ENCODE measurements around the gene NEURL3. TPM values are rescaled to one million over a fixed set of nuclear protein-coding genes. Genes with fewer than 3 reads are reported as not detected.

Gene NEURL3
- total RNA-seq, 1 donor from 2014 or later, result not detected

DNA sequence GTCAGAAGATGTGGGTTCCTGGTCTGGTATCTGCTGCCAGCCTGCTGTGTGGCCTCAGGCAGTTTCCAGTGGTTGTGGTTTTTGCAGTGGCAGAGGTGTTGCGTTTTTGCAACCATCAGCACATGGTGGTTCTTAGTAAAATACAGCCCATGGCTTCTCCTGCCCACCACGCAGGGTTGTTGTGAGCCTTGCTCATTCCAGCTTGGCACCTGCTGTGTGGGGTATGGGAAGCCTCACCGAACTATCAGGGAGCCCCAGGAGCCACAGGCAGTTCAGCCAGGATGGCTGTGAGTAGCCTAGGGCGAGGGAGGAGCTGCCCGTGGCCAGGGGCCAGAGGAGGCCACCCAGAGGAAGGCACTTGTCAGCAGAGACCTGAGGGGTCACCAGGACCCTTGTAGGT lies 41.2 kb upstream of the NEURL3 start:
- H3K36me3 Mint-ChIP-seq (ENCODE audit: unreplicated experiment), result peaks cover 30% of the 10 kb centered on the region
- H3K27ac Mint-ChIP-seq (ENCODE audit: unreplicated experiment), result no peak overlapping the region
- no peak for DNase-seq (ENCODE audit: extremely low spot score, unreplicated experiment)
- H3K4me1 Mint-ChIP-seq (ENCODE audit: unreplicated experiment), result peaks cover 26% of the 10 kb centered on the region
- H3K27me3 Mint-ChIP-seq (ENCODE audit: unreplicated experiment), result no peaks in the 10 kb centered on the region
- H3K9me3 Mint-ChIP-seq (ENCODE audit: unreplicated experiment), result no peaks in the 10 kb centered on the region
- H3K4me3 Mint-ChIP-seq (ENCODE audit: unreplicated experiment), result no peak overlapping the region
- no peak for TF ChIP-seq CTCF (IDR thresholded peaks at IDR 0.05)

DNA sequence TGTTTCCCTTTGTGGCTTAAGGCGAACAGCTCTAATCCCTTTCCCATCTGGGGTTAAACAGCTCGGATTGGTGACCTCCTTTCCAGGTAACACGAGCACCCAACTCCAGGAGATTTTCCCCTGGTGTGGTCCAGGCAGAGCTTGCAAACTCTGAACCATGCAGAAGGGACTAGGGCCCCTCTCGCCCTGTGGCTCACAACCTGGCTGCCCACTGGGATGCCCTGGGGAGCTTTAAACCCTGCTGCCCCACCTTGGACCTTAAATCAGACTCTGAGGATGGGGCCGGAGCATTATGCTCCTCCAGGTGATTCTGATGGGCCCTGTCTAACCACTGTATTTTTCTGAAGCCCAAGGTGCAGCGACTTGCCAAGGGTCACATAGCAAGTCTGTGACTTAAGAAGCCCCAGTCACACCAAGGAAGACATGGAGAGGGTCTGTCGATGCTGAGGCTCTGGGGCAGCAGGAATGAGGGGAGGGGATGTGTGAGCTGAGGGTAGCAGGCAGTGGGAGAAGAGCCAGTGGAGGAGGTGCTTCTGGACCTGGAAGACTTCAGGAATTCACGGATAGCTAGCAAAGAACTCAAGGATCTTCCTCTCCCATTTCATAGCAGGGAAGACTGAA lies 37.3 kb upstream of the NEURL3 start:
- Mint-ChIP-seq H3K4me1 (ENCODE audit: unreplicated experiment) (peaks cover 48% of the 10 kb centered on the region), H3K9me3 (ENCODE audit: unreplicated experiment) (no peaks in the 10 kb centered on the region), H3K36me3 (ENCODE audit: unreplicated experiment) (peaks cover 21% of the 10 kb centered on the region), H3K4me3 (ENCODE audit: unreplicated experiment) (no peak overlapping the region), H3K27ac (ENCODE audit: unreplicated experiment) (no peak overlapping the region), H3K27me3 (ENCODE audit: unreplicated experiment) (no peaks in the 10 kb centered on the region)
- DNase-seq (ENCODE audit: extremely low spot score, unreplicated experiment), result no peak
- no peak for TF ChIP-seq CTCF (IDR thresholded peaks at IDR 0.05)

GRCh38 chr2:96541398-96542152 lies 36.4 kb upstream of the NEURL3 start:
- DNase-seq (ENCODE audit: extremely low spot score, unreplicated experiment), result peak; percentile 69
- Mint-ChIP-seq H3K4me3 (ENCODE audit: unreplicated experiment) (no peak overlapping the region), H3K36me3 (ENCODE audit: unreplicated experiment) (peaks cover 17% of the 10 kb centered on the region), H3K27me3 (ENCODE audit: unreplicated experiment) (no peaks in the 10 kb centered on the region), H3K4me1 (ENCODE audit: unreplicated experiment) (peaks cover 42% of the 10 kb centered on the region), H3K27ac (ENCODE audit: unreplicated experiment) (peak overlapping the region; percentile 51), H3K9me3 (ENCODE audit: unreplicated experiment) (no peaks in the 10 kb centered on the region)
- TF ChIP-seq CTCF (IDR thresholded peaks at IDR 0.05), result no peak

- peaks cover 44% of the 10 kb centered on the region for H3K4me1 Mint-ChIP-seq (ENCODE audit: unreplicated experiment)
- H3K9me3 Mint-ChIP-seq (ENCODE audit: unreplicated experiment), result no peaks in the 10 kb centered on the region
- H3K36me3 Mint-ChIP-seq (ENCODE audit: unreplicated experiment), result peaks cover 17% of the 10 kb centered on the region
- no peaks in the 10 kb centered on the region for H3K27me3 Mint-ChIP-seq (ENCODE audit: unreplicated experiment)
- TF ChIP-seq CTCF (IDR thresholded peaks at IDR 0.05), result no peak
- DNase-seq (ENCODE audit: extremely low spot score, unreplicated experiment), result no peak
- no peak overlapping the region for H3K4me3 Mint-ChIP-seq (ENCODE audit: unreplicated experiment)
- peak overlapping the region; percentile 74 for H3K27ac Mint-ChIP-seq (ENCODE audit: unreplicated experiment)
These were observed 35.0 kb upstream of the NEURL3 start for GRCh38 chr2:96540136-96540535.

- no peaks in the 10 kb centered on the region for H3K27me3 Mint-ChIP-seq (ENCODE audit: unreplicated experiment)
- H3K4me1 Mint-ChIP-seq (ENCODE audit: unreplicated experiment), result peaks cover 45% of the 10 kb centered on the region
- H3K4me3 Mint-ChIP-seq (ENCODE audit: unreplicated experiment), result peak overlapping the region; percentile 22
- H3K36me3 Mint-ChIP-seq (ENCODE audit: unreplicated experiment), result peaks cover 12% of the 10 kb centered on the region
- no peaks in the 10 kb centered on the region for H3K9me3 Mint-ChIP-seq (ENCODE audit: unreplicated experiment)
- no peak for DNase-seq (ENCODE audit: extremely low spot score, unreplicated experiment)
- no peak for TF ChIP-seq CTCF (IDR thresholded peaks at IDR 0.05)
- H3K27ac Mint-ChIP-seq (ENCODE audit: unreplicated experiment), result peak overlapping the region; percentile 27
These were observed 34.2 kb upstream of the NEURL3 start for GRCh38 chr2:96539215-96539920.
